IPS-18a (cell line): Measurements from ENCODE around the gene GOLGA2.
A peak's percentile ranks its signal among the peaks of the same experiment; 100 is the strongest.
"Not testable (repeated sequence)": the region's sequence is repeated elsewhere in the genome, so short reads cannot be mapped to it uniquely, and the experiment has no call there.

Experiments
- H3K27ac ChIP-seq: one replicate; pipeline ENCODE4 v1.5.1; 2013; ENCODE audit warnings: low read length
- H3K27me3 ChIP-seq: one replicate; pipeline ENCODE4 v1.6.1; 2013; ENCODE audit warnings: mild to moderate bottlenecking, low read length; ENCODE audit not compliant: control insufficient read depth, insufficient read depth
- H3K36me3 ChIP-seq: one replicate; pipeline ENCODE4 v1.6.1; 2013; ENCODE audit warnings: low read depth, low read length; ENCODE audit not compliant: control insufficient read depth
- H3K4me1 ChIP-seq: one replicate; pipeline ENCODE4 v1.6.1; 2013; ENCODE audit warnings: low read depth, low read length; ENCODE audit not compliant: control insufficient read depth
- H3K4me3 ChIP-seq: one replicate; pipeline ENCODE4 v1.5.1; 2013; ENCODE audit warnings: low read length
- H3K9ac ChIP-seq: one replicate; pipeline ENCODE4 v1.6.1; 2013; ENCODE audit warnings: mild to moderate bottlenecking, low read length, moderate library complexity
- H3K9me3 ChIP-seq: one replicate; pipeline ENCODE4 v1.6.1; 2013; ENCODE audit warnings: low read depth, low read length; ENCODE audit not compliant: control insufficient read depth

Gene GOLGA2

GRCh38 chr9:128286440-128286839 is 10.6 kb upstream of the GOLGA2 start:
- Histone ChIP-seq H3K36me3 (peaks cover 5% of the 10 kb centered on the region), H3K4me1 (no peaks in the 10 kb centered on the region), H3K27me3 (no peaks in the 10 kb centered on the region), H3K27ac (no peak overlapping the region), H3K4me3 (no peak overlapping the region), H3K9me3 (no peaks in the 10 kb centered on the region), H3K9ac (no peak overlapping the region)

GRCh38 chr9:128285033-128285784 is 9.4 kb upstream of the GOLGA2 start:
- Histone ChIP-seq H3K27me3 (no peaks in the 10 kb centered on the region), H3K9ac (no peak overlapping the region), H3K4me3 (no peak overlapping the region), H3K27ac (no peak overlapping the region), H3K9me3 (no peaks in the 10 kb centered on the region), H3K4me1 (no peaks in the 10 kb centered on the region), H3K36me3 (peaks cover 5% of the 10 kb centered on the region)

GRCh38 chr9:128282500-128282899 is 6.7 kb upstream of the GOLGA2 start:
- H3K27me3 ChIP-seq, result no peaks in the 10 kb centered on the region
- no peaks in the 10 kb centered on the region for H3K9me3 ChIP-seq
- no peak overlapping the region for H3K9ac ChIP-seq
- peaks cover 5% of the 10 kb centered on the region for H3K36me3 ChIP-seq
- no peak overlapping the region for H3K4me3 ChIP-seq
- H3K4me1 ChIP-seq, result no peaks in the 10 kb centered on the region
- H3K27ac ChIP-seq, result no peak overlapping the region

DNA sequence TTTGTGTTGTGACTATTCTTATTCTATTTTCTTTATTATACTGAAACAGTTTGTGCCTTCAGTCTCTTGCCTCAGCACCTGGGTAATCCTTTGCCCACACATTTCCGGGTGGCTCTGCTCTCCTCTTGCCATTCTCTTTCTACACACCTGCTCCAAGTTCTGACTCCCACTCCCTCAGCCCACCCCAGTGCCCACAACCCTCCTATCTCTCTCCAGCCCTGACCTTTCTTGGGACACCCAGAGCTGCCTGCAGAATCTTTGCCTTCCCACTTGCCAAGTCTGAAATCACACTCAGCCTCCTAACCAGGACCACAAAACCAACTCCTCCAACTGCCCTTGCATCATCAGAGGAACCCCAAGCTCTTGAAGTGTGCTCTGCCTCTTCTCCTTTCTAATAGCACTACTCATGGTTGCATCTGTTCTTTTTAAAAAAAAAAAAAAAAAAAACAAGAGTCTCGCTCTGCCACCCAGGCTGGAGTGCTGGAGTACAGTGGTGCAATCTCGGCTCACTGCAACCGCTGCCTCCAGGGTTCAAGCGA is 4.3 kb upstream of the GOLGA2 start:
- Histone ChIP-seq H3K36me3 (no peaks in the 10 kb centered on the region), H3K9me3 (no peaks in the 10 kb centered on the region), H3K4me3 (no peak overlapping the region), H3K4me1 (no peaks in the 10 kb centered on the region), H3K9ac (no peak overlapping the region), H3K27me3 (no peaks in the 10 kb centered on the region), H3K27ac (no peak overlapping the region)

GRCh38 chr9:128279088-128280073 is 3.6 kb upstream of the GOLGA2 start:
- H3K9ac ChIP-seq, H3K36me3 ChIP-seq, H3K27me3 ChIP-seq, H3K9me3 ChIP-seq, H3K27ac ChIP-seq, H3K4me3 ChIP-seq, H3K4me1 ChIP-seq: not testable (repeated sequence)

DNA sequence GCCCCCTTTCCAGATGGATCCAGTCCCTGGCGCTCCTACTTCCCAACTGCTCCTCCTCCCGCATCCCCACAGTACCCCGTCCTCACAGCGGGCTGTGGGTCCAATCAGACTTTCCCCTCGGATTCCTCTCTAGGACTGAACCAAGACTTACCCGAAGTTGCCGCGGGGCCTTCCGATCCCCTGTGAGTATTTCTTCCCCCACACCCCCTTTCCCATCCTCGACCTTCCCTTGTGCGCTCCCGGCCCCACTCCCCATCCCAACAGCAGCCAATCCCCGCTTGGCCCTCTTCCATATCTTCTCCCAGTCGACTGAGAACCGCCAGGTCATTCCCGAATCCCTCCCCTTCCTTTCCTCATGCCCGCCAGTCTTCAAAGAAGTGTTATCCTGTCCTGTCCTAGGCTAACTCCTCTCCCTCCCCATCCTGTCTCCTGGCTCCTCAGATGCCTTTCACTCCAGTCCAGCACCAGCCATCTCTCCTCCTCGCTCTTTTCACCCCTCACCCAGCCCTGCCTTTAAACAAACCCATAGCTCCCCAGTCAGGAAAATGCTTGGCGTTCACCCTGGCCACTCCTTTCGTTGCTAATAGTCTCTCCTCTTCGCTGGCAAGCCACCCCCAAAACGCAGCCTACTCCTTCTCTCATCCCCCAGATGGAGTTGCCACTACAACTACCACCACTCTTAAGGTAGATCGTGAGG is 915 bp upstream of the GOLGA2 start:
- H3K27ac ChIP-seq, result peak overlapping the region; percentile 60
- H3K4me3 ChIP-seq, result peak overlapping the region; percentile 89
- H3K27me3 ChIP-seq, result no peaks in the 10 kb centered on the region
- peaks cover 11% of the 10 kb centered on the region for H3K36me3 ChIP-seq
- peaks cover 4% of the 10 kb centered on the region for H3K4me1 ChIP-seq
- no peaks in the 10 kb centered on the region for H3K9me3 ChIP-seq
- H3K9ac ChIP-seq, result peak overlapping the region; percentile 79

- Histone ChIP-seq H3K4me3 (peak within 1 kb of the TSS; percentile 91), H3K4me1 (peaks cover 4% of the 10 kb centered on the region)
These were observed 284 bp upstream of the GOLGA2 start, which contains the start of gene SWI5 for GRCh38 chr9:128276008-128276573. Gene SWI5, plus strand, starts transcription at chr9:128276276.

DNA sequence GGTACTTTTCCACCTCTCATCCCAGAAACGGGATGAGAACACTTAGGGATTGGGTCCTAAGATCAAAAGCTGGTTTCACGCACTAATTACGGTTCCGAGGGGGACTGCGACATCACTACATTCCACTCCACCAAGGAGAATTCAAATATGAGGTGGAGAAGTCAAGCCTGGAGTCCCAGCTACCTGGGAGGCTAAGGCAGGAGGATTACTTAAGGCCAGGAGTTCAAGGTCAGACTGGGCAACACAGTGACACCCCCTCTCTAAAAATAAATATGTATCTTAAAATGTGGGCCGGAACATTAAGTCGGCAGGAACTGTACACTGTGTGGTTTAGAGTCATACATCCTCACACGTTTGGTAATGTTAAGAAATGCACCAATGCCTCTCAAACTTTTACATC is 1.6 kb downstream of the GOLGA2 start:
- Histone ChIP-seq H3K4me3 (no peak overlapping the region), H3K36me3 (peaks cover 11% of the 10 kb centered on the region), H3K9me3 (no peaks in the 10 kb centered on the region), H3K9ac (no peak overlapping the region), H3K4me1 (peaks cover 4% of the 10 kb centered on the region), H3K27me3 (no peaks in the 10 kb centered on the region), H3K27ac (no peak overlapping the region)

More at GRCh38 chr9:128276008-128276573, 284 bp upstream of the GOLGA2 start, which contains the start of gene SWI5:
- no peaks in the 10 kb centered on the region for H3K9me3 ChIP-seq
- H3K27ac ChIP-seq, result peak within 1 kb of the TSS; percentile 60
- H3K9ac ChIP-seq, result peak within 1 kb of the TSS; percentile 81
- peaks cover 11% of the 10 kb centered on the region for H3K36me3 ChIP-seq
- no peaks in the 10 kb centered on the region for H3K27me3 ChIP-seq

- H3K36me3 ChIP-seq, result peaks cover 15% of the 10 kb centered on the region
- H3K27me3 ChIP-seq, result no peaks in the 10 kb centered on the region
- no peak overlapping the region for H3K9ac ChIP-seq
- peaks cover 4% of the 10 kb centered on the region for H3K4me1 ChIP-seq
- no peaks in the 10 kb centered on the region for H3K9me3 ChIP-seq
- no peak overlapping the region for H3K4me3 ChIP-seq
- no peak overlapping the region for H3K27ac ChIP-seq
These were observed 4.3 kb downstream of the GOLGA2 start for GRCh38 chr9:128271512-128271911.

GRCh38 chr9:128271112-128271511 is 4.7 kb downstream of the GOLGA2 start:
- no peak overlapping the region for H3K4me3 ChIP-seq
- no peak overlapping the region for H3K27ac ChIP-seq
- H3K9ac ChIP-seq, result no peak overlapping the region
- no peaks in the 10 kb centered on the region for H3K9me3 ChIP-seq
- H3K36me3 ChIP-seq, result peaks cover 15% of the 10 kb centered on the region
- H3K27me3 ChIP-seq, result no peaks in the 10 kb centered on the region
- peaks cover 4% of the 10 kb centered on the region for H3K4me1 ChIP-seq
